SK-N-DZ (cell line): Measurements from ENCODE around the gene DPYSL5.
A peak's percentile ranks its signal among the peaks of the same experiment; 100 is the strongest.
"Not testable (repeated sequence)": the region's sequence is repeated elsewhere in the genome, so short reads cannot be mapped to it uniquely, and the experiment has no call there.

Experiments used
- DNase-seq: peaks from one replicate; pipeline ENCODE4 v3.0.0-alpha.2; 2015; ENCODE audit warnings: low spot score

DPYSL5 gene

GRCh38 chr2:26873286-26873983 is 25.5 kb downstream of the DPYSL5 start:
- no peak for DNase-seq

GRCh38 chr2:26874514-26874913 is 26.6 kb downstream of the DPYSL5 start:
- DNase-seq = no peak

GRCh38 chr2:26875065-26875634 is 27.2 kb downstream of the DPYSL5 start:
- DNase-seq = no peak

- no peak for DNase-seq
Measured at GRCh38 chr2:26875808-26876207, 27.9 kb downstream of the DPYSL5 start.

- no peak for DNase-seq
Measured at GRCh38 chr2:26876260-26876659, 28.3 kb downstream of the DPYSL5 start.

GRCh38 chr2:26877276-26877675 is 29.3 kb downstream of the DPYSL5 start:
- DNase-seq = no peak

- DNase-seq = no peak
Measured at GRCh38 chr2:26880161-26880560, 32.2 kb downstream of the DPYSL5 start.

- DNase-seq = no peak
Measured at GRCh38 chr2:26880910-26881435, 33.0 kb downstream of the DPYSL5 start.

- not testable (repeated sequence) for DNase-seq
Measured at GRCh38 chr2:26882220-26882619, 34.3 kb downstream of the DPYSL5 start.

GRCh38 chr2:26883956-26884355 is 36.0 kb downstream of the DPYSL5 start:
- no peak for DNase-seq

- DNase-seq = no peak
Measured at GRCh38 chr2:26884486-26884885, 36.6 kb downstream of the DPYSL5 start.

GRCh38 chr2:26885651-26886329 is 37.9 kb downstream of the DPYSL5 start:
- DNase-seq = no peak

- no peak for DNase-seq
Measured at GRCh38 chr2:26886736-26887135, 38.8 kb downstream of the DPYSL5 start.

- DNase-seq = no peak
Measured at GRCh38 chr2:26887151-26887550, 39.2 kb downstream of the DPYSL5 start.

GRCh38 chr2:26889796-26890195 is 41.9 kb downstream of the DPYSL5 start:
- no peak for DNase-seq

- no peak for DNase-seq
Measured at GRCh38 chr2:26890341-26891000, 42.5 kb downstream of the DPYSL5 start.

GRCh38 chr2:26892133-26892532 is 44.2 kb downstream of the DPYSL5 start:
- no peak for DNase-seq

GRCh38 chr2:26892922-26893524 is 45.1 kb downstream of the DPYSL5 start:
- peak; percentile 12 for DNase-seq

- no peak for DNase-seq
Measured at GRCh38 chr2:26894136-26894535, 46.2 kb downstream of the DPYSL5 start.

- no peak for DNase-seq
Measured at GRCh38 chr2:26897807-26898479, 50.0 kb downstream of the DPYSL5 start.

GRCh38 chr2:26898480-26899078 is 50.6 kb downstream of the DPYSL5 start:
- no peak for DNase-seq
